Measurements from ENCODE around the gene SPX. TPM values are rescaled to one million over a fixed set of nuclear protein-coding genes. Genes with fewer than 3 reads are reported as not detected.

SPX gene
- total and polyA plus RNA-seq, 2 of the 8 experiments (the other 6 are each of a cell fraction or from before 2014, with no cell fraction given) = 1.2 to 1.3 TPM

GRCh38 chr12:21501258-21502163 is 24.6 kb upstream of the SPX start, which contains the start of the genes GOLT1B and RECQL:
Gene GOLT1B (plus strand): TSS chr12:21501789. CDS start chr12:21501924, 135 bp downstream.
Gene RECQL (minus strand): TSS chr12:21501635. CDS start chr12:21499570, 2,065 bp downstream.
- POLR2A ChIA-PET (ENCODE audit: partially characterized antibody) = interaction anchor here (0.7 to 2.6 kb wide), 25 partner anchors 9 to 200 kb away, joined by 3 to 23 read pairs (median 4); partner anchors contain the start of genes LDHB, PYROXD1 and SPX
- H3K36me3 ChIP-seq (ENCODE audit: control insufficient read depth in 2 of 4, insufficient read depth in 4 of 4, low read length in 3 of 4) = peaks cover 2 to 16% (median 9%) of the 10 kb centered on the region in 4 experiments; a peak in 6 of 8 replicates
- peak within 1 kb of the TSS; percentile 85 to 95 (median 87) for H3K9ac ChIP-seq (replicated peaks in 1 of 4; ENCODE audit: extremely low read depth in 1 of 4, low read depth in 3 of 4, low read length in 3 of 4)
- TF ChIP-seq CHD2 (IDR thresholded peaks at IDR 0.05; ENCODE audit: low read length) (peak; percentile 78), EGR1 (IDR thresholded peaks at IDR 0.05; ENCODE audit: borderline replicate concordance, low read depth, low read length) (peak; percentile 40; the same call in 1 of the 2 replicates), RBBP5 (IDR thresholded peaks at IDR 0.05; ENCODE audit: borderline replicate concordance, low read depth, low read length) (peak; percentile 83), SP1 (IDR thresholded peaks at IDR 0.05; ENCODE audit: low read depth, low read length) (peak; percentile 98), POLR2AphosphoS5 (IDR thresholded peaks at IDR 0.05; ENCODE audit: low read depth, low read length) (peak; percentile 75; the same call in 1 of the 2 replicates), E2F6 (IDR thresholded peaks at IDR 0.05) (peak; percentile 97), NRF1 (IDR thresholded peaks at IDR 0.05; ENCODE audit: low read depth, low read length) (no peak), KDM1A (IDR thresholded peaks at IDR 0.05; ENCODE audit: borderline replicate concordance, low read length) (peak; percentile 64; the same call in 1 of the 2 replicates), SIN3A (conservative IDR thresholded peaks at IDR 0.05 in 1 of 2, IDR thresholded peaks at IDR 0.05 in 1 of 2; ENCODE audit: low read depth in 1 of 2, low read length in 2 of 2) (peak in 1 of 2 experiments; percentile 97; a peak in 3 of 4 replicates)

More at GRCh38 chr12:21501258-21502163, 24.6 kb upstream of the SPX start, which contains the start of the genes GOLT1B and RECQL:
- H3K27ac ChIP-seq (ENCODE audit: low read depth, low read length) = peak within 1 kb of the TSS; percentile 83
- H2AK5ac ChIP-seq (ENCODE audit: low read depth, low read length) = no peak within 1 kb of the TSS
- H3K4me3 ChIP-seq (ENCODE audit: extremely low read depth in 1 of 4, insufficient read depth in 2 of 4, low read depth in 3 of 4, low read length in 4 of 4) = peak within 1 kb of the TSS; percentile 72 to 93 (median 84)
- H3K27me3 ChIP-seq (replicated peaks in 1 of 4; ENCODE audit: control insufficient read depth in 3 of 4, extremely low read depth in 1 of 4, insufficient read depth in 3 of 4, low read length in 3 of 4) = no peaks in the 10 kb centered on the region
- no peak within 1 kb of the TSS; the same call in 1 of the 2 replicates for H2BK12ac ChIP-seq (ENCODE audit: low read depth, low read length)
- no peak within 1 kb of the TSS for H2BK20ac ChIP-seq (ENCODE audit: low read length)
- WGBS, 2 experiments (ENCODE audit: extremely low coverage in 1 of 2, insufficient coverage in 1 of 2, insufficient read length in 1 of 2, insufficient replicate concordance in 2 of 2, low coverage in 1 of 2, low lambda C conversion rate in 2 of 2, missing lambda C conversion rate in 1 of 2) = 2% methylated on average over 59 of the region's 61 CpGs; no CpG with 5 or more reads in 1 of the 2 experiments
- H3K23ac ChIP-seq (ENCODE audit: insufficient read length) = no peak within 1 kb of the TSS
- H3K56ac ChIP-seq (replicated peaks; ENCODE audit: insufficient read length, low read depth, low read length) = no peak within 1 kb of the TSS
- CTCF ChIA-PET (ENCODE audit: partially characterized antibody) = interaction anchor here (1.5 kb wide), 1 partner anchor 9 kb away, joined by 3 read pairs; no protein-coding TSS in a partner anchor
- peaks cover 9 to 58% of the 10 kb centered on the region in 2 experiments; a peak in 3 of 4 replicates for H3K79me2 ChIP-seq (ENCODE audit: control insufficient read depth in 1 of 2, insufficient read depth in 2 of 2, low read length in 2 of 2)
- DNase-seq (ENCODE audit: low read depth in 1 of 2, low spot score in 2 of 2) (peak; percentile 87 to 89), FAIRE-seq (peak; percentile 97)
- no peak within 1 kb of the TSS for H4K91ac ChIP-seq (replicated peaks; ENCODE audit: insufficient read length, low read length)
- H3K18ac ChIP-seq (ENCODE audit: extremely low read depth, low read length) = no peak within 1 kb of the TSS; the same call in 1 of the 2 replicates
- no peaks in the 10 kb centered on the region for H3K9me3 ChIP-seq (ENCODE audit: insufficient read depth in 2 of 2, low read depth in 1 of 2, low read length in 1 of 2)
- H2BK15ac ChIP-seq (ENCODE audit: low read length) = no peak within 1 kb of the TSS
- peaks cover 0 to 2% of the 10 kb centered on the region in 2 experiments for H4K20me1 ChIP-seq (replicated peaks in 1 of 2; ENCODE audit: control insufficient read depth in 1 of 2, insufficient read depth in 2 of 2, low read length in 2 of 2)
- H3K4ac ChIP-seq (replicated peaks; ENCODE audit: insufficient read length, low read depth, low read length) = no peak within 1 kb of the TSS
- H4K5ac ChIP-seq (ENCODE audit: insufficient read length, low read depth, low read length) = peak within 1 kb of the TSS; percentile 72
- H2BK5ac ChIP-seq (ENCODE audit: low read depth, low read length) = peak within 1 kb of the TSS; percentile 35; the same call in 1 of the 2 replicates
- H2BK120ac ChIP-seq (replicated peaks; ENCODE audit: low read depth, low read length) = no peak within 1 kb of the TSS
- peaks cover 4% of the 10 kb centered on the region for H3K79me1 ChIP-seq (ENCODE audit: low read depth, low read length)
- H4K8ac ChIP-seq (ENCODE audit: extremely low read depth, insufficient read depth, low read length) = peak within 1 kb of the TSS; percentile 98; the same call in 1 of the 2 replicates
- peak within 1 kb of the TSS; percentile 71; the same call in 1 of the 2 replicates for H2AFZ ChIP-seq (ENCODE audit: low read length)
- H3K4me1 ChIP-seq (replicated peaks in 1 of 4; ENCODE audit: control insufficient read depth in 3 of 4, insufficient read depth in 4 of 4, low read length in 3 of 4) = peaks cover 0 to 6% (median 2%) of the 10 kb centered on the region in 4 experiments; a peak in 4 of 7 replicates
- peak within 1 kb of the TSS; percentile 87 to 91 for H3K4me2 ChIP-seq (ENCODE audit: insufficient read depth in 1 of 2, low read depth in 2 of 2, low read length in 2 of 2)
- peaks cover 7% of the 10 kb centered on the region for H3K23me2 ChIP-seq (ENCODE audit: low read depth, low read length)
- no peak within 1 kb of the TSS for H3K14ac ChIP-seq (ENCODE audit: insufficient read length)

Data from H1 (cell line).